ENCODE measurements around the gene DDB1. TPM values are rescaled to one million over a fixed set of nuclear protein-coding genes. Genes with fewer than 3 reads are reported as not detected.

The DDB1 gene
- total and polyA plus RNA-seq, 2 of the 13 experiments (the other 11 are each of a cell fraction or from before 2014, with no cell fraction given): 217 to 266 TPM

DNA sequence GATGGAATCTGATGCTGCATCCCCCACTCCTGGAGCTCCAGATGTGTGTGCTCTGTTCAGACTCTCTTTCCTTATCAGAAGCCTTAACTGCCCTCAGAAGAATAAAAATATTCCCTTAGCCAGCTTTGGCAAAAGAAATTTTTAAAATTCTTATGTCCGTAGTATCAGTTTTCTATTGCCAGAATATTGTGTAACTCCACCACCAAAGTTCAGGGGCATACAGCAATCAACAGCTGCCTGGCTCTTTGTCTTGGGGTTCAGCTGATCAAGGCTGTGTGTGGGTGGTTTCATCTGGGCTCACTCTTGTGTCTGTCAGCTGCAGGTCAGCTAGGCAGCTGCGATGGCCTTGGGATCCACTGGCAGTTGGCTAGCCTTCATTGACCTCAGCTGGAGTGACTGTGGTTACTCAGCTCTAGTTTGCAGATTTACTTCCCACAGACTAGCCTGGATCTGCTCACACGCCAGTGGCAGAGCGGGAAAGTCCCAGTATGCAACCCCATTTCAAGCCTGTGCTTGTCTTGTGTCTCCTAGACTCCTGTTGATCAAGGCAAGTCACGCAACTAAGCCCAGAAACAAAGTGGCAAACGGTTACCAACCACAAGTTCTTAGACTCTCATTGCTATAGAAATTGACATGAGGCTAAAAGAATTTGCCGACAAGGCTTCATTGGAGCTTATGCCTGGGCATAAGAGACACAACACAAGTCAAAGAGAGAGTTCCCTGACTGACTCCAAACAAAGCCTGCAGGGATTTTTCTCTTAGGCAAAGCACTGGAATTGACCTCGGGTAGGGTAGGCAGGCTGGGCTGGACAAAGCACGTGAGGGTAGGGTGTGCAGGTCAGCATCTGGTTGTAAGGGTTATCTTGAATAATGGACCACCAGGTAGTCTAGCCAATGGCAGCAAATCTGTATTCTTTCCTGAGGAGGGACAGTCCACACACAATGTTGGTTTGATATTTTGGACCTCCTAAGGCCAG lies 36.8 kb upstream of the DDB1 start (continued):
- TF ChIP-seq, protein P1, sequence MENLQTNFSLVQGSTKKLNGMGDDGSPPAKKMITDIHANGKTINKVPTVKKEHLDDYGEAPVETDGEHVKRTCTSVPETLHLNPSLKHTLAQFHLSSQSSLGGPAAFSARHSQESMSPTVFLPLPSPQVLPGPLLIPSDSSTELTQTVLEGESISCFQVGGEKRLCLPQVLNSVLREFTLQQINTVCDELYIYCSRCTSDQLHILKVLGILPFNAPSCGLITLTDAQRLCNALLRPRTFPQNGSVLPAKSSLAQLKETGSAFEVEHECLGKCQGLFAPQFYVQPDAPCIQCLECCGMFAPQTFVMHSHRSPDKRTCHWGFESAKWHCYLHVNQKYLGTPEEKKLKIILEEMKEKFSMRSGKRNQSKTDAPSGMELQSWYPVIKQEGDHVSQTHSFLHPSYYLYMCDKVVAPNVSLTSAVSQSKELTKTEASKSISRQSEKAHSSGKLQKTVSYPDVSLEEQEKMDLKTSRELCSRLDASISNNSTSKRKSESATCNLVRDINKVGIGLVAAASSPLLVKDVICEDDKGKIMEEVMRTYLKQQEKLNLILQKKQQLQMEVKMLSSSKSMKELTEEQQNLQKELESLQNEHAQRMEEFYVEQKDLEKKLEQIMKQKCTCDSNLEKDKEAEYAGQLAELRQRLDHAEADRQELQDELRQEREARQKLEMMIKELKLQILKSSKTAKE (CRISPR knock-in tag; IDR thresholded peaks at IDR 0.05; ENCODE audit: borderline replicate concordance): peak; percentile 73
- TF ChIP-seq THAP11 (CRISPR knock-in tag; IDR thresholded peaks at IDR 0.05) (peak; percentile 52; the same call in 1 of the 2 replicates), ZNF530 (CRISPR knock-in tag; IDR thresholded peaks at IDR 0.05; ENCODE audit: low read depth) (no peak), MIXL1 (CRISPR knock-in tag; IDR thresholded peaks at IDR 0.05) (peak; percentile 73; the same call in 1 of the 2 replicates), ZNF850 (CRISPR knock-in tag; conservative IDR thresholded peaks at IDR 0.05) (0 out of 2 replicates have a peak, but pooled peaks have one; percentile 34), NCOA2 (CRISPR knock-in tag; IDR thresholded peaks at IDR 0.05) (peak; percentile 81), ZNF563 (CRISPR knock-in tag; IDR thresholded peaks at IDR 0.05) (peak; percentile 66; the same call in 1 of the 2 replicates), ZNF446 (CRISPR knock-in tag; IDR thresholded peaks at IDR 0.05) (no peak), CBFB (CRISPR knock-in tag; IDR thresholded peaks at IDR 0.05) (peak; percentile 45; the same call in 1 of the 2 replicates), ZNF44 (CRISPR knock-in tag; IDR thresholded peaks at IDR 0.05) (no peak), ZNF569 (CRISPR knock-in tag; IDR thresholded peaks at IDR 0.05; ENCODE audit: borderline replicate concordance) (0 out of 2 replicates have a peak, but pooled peaks have one; percentile 31), ZNF326 (CRISPR knock-in tag; IDR thresholded peaks at IDR 0.05; ENCODE audit: borderline replicate concordance) (no peak), MIER2 (CRISPR knock-in tag; IDR thresholded peaks at IDR 0.05) (0 out of 2 replicates have a peak, but pooled peaks have one; percentile 42)
- TF ChIP-seq, protein P2, sequence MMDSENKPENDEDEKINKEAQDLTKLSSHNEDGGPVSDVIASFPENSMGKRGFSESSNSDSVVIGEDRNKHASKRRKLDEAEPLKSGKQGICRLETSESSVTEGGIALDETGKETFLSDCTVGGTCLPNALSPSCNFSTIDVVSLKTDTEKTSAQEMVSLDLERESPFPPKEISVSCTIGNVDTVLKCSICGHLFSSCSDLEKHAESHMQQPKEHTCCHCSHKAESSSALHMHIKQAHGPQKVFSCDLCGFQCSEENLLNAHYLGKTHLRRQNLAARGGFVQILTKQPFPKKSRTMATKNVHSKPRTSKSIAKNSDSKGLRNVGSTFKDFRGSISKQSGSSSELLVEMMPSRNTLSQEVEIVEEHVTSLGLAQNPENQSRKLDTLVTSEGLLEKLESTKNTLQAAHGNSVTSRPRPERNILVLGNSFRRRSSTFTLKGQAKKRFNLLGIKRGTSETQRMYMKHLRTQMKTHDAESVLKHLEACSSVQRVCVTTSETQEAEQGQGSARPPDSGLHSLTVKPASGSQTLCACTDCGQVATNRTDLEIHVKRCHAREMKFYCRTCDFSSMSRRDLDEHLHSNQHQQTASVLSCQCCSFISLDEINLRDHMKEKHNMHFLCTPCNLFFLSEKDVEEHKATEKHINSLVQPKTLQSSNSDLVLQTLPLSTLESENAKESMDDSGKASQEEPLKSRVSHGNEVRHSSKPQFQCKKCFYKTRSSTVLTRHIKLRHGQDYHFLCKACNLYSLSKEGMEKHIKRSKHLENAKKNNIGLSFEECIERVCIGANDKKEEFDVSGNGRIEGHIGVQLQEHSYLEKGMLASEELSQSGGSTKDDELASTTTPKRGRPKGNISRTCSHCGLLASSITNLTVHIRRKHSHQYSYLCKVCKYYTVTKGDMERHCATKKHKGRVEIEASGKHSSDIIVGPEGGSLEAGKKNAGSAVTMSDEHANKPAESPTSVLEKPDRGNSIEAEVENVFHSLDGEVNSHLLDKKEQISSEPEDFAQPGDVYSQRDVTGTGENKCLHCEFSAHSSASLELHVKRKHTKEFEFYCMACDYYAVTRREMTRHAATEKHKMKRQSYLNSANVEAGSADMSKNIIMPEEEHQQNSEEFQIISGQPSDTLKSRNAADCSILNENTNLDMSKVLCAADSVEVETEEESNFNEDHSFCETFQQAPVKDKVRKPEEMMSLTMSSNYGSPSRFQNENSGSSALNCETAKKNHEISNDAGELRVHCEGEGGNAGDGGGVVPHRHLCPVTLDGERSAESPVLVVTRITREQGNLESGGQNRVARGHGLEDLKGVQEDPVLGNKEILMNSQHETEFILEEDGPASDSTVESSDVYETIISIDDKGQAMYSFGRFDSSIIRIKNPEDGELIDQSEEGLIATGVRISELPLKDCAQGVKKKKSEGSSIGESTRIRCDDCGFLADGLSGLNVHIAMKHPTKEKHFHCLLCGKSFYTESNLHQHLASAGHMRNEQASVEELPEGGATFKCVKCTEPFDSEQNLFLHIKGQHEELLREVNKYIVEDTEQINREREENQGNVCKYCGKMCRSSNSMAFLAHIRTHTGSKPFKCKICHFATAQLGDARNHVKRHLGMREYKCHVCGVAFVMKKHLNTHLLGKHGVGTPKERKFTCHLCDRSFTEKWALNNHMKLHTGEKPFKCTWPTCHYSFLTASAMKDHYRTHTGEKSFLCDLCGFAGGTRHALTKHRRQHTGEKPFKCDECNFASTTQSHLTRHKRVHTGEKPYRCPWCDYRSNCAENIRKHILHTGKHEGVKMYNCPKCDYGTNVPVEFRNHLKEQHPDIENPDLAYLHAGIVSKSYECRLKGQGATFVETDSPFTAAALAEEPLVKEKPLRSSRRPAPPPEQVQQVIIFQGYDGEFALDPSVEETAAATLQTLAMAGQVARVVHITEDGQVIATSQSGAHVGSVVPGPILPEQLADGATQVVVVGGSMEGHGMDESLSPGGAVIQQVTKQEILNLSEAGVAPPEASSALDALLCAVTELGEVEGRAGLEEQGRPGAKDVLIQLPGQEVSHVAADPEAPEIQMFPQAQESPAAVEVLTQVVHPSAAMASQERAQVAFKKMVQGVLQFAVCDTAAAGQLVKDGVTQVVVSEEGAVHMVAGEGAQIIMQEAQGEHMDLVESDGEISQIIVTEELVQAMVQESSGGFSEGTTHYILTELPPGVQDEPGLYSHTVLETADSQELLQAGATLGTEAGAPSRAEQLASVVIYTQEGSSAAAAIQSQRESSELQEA (CRISPR knock-in tag; IDR thresholded peaks at IDR 0.05; ENCODE audit: not compliant biosample characterization): no peak
- TF ChIP-seq, protein P3, sequence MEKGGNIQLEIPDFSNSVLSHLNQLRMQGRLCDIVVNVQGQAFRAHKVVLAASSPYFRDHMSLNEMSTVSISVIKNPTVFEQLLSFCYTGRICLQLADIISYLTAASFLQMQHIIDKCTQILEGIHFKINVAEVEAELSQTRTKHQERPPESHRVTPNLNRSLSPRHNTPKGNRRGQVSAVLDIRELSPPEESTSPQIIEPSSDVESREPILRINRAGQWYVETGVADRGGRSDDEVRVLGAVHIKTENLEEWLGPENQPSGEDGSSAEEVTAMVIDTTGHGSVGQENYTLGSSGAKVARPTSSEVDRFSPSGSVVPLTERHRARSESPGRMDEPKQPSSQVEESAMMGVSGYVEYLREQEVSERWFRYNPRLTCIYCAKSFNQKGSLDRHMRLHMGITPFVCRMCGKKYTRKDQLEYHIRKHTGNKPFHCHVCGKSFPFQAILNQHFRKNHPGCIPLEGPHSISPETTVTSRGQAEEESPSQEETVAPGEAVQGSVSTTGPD (CRISPR knock-in tag; IDR thresholded peaks at IDR 0.05): peak; percentile 88; the same call in 1 of the 2 replicates
